HPDE6-E6E7 (cell line): ENCODE measurements around the gene PCNX3.
"Not testable (repeated sequence)": the region's sequence is repeated elsewhere in the genome, so short reads cannot be mapped to it uniquely, and the experiment has no call there.

ENCODE experiments used
- DNase-seq: peaks from one replicate; pipeline ENCODE4 v3.0.0; 2011; ENCODE audit warnings: missing footprints; ENCODE audit errors: extremely low spot score

The PCNX3 gene

GRCh38 chr11:65654375-65655349 is 39.1 kb downstream of the PCNX3 start:
- DNase-seq: no peak

GRCh38 chr11:65655570-65656332 is 40.2 kb downstream of the PCNX3 start:
- no peak for DNase-seq

GRCh38 chr11:65657426-65657825 is 41.9 kb downstream of the PCNX3 start:
- DNase-seq: no peak

- no peak for DNase-seq
Observed at GRCh38 chr11:65658174-65659021, 42.8 kb downstream of the PCNX3 start.

- DNase-seq: no peak
Observed at GRCh38 chr11:65660038-65660437, 44.5 kb downstream of the PCNX3 start.

GRCh38 chr11:65660908-65661307 is 45.3 kb downstream of the PCNX3 start:
- DNase-seq: not testable (repeated sequence)

- no peak for DNase-seq
Observed at GRCh38 chr11:65661599-65662246, 46.1 kb downstream of the PCNX3 start.

- DNase-seq: no peak
Observed at GRCh38 chr11:65662247-65662798, 46.7 kb downstream of the PCNX3 start.

- DNase-seq: peak; percentile 88
Observed at GRCh38 chr11:65662799-65663638, 47.4 kb downstream of the PCNX3 start, which contains the start of gene RELA. Gene RELA (minus strand): TSS chr11:65662916. CDS start chr11:65662832, 84 bp downstream.

GRCh38 chr11:65663639-65664200 is 48.1 kb downstream of the PCNX3 start:
- no peak for DNase-seq

GRCh38 chr11:65672180-65672860 is 56.7 kb downstream of the PCNX3 start:
- no peak for DNase-seq

GRCh38 chr11:65672982-65673381 is 57.4 kb downstream of the PCNX3 start:
- DNase-seq: no peak

- DNase-seq: no peak
Observed at GRCh38 chr11:65680192-65680743, 64.7 kb downstream of the PCNX3 start.

- DNase-seq: not testable (repeated sequence)
Observed at GRCh38 chr11:65683480-65683879, 67.9 kb downstream of the PCNX3 start.

- no peak for DNase-seq
Observed at GRCh38 chr11:65685981-65686380, 70.4 kb downstream of the PCNX3 start.
